NOMO-1 (cell line): Measurements from ENCODE around the gene NOL6.
A peak's percentile ranks its signal among the peaks of the same experiment; 100 is the strongest.
"Not testable (repeated sequence)": the region's sequence is repeated elsewhere in the genome, so short reads cannot be mapped to it uniquely, and the experiment has no call there.

Experiments used
- DNase-seq, 2 experiments: peaks; one replicate each; lab custom pipeline; 2025; ENCODE audit not compliant: unreplicated experiment in 2 of 2; lab: John Stamatoyannopoulos, UW

NOL6 gene

GRCh38 chr9:33435821-33436277 is 37.9 kb downstream of the NOL6 start:
- no peak for DNase-seq

GRCh38 chr9:33434317-33435105 is 39.2 kb downstream of the NOL6 start:
- DNase-seq, result no peak

- no peak for DNase-seq
These were observed 39.9 kb downstream of the NOL6 start for GRCh38 chr9:33433871-33434270.

- no peak for DNase-seq
These were observed 42.3 kb downstream of the NOL6 start for GRCh38 chr9:33431420-33431819.

- no peak for DNase-seq
These were observed 42.8 kb downstream of the NOL6 start for GRCh38 chr9:33430942-33431341.

GRCh38 chr9:33429256-33429985 is 44.3 kb downstream of the NOL6 start:
- DNase-seq, result no peak

- no peak for DNase-seq
These were observed 46.9 kb downstream of the NOL6 start for GRCh38 chr9:33426843-33427293.

GRCh38 chr9:33425128-33425533 is 48.6 kb downstream of the NOL6 start:
- no peak for DNase-seq

- not testable (repeated sequence) for DNase-seq
These were observed 49.2 kb downstream of the NOL6 start for GRCh38 chr9:33424492-33424891.

- DNase-seq, result not testable (repeated sequence)
These were observed 49.7 kb downstream of the NOL6 start for GRCh38 chr9:33424043-33424442.

GRCh38 chr9:33419708-33420303 is 53.9 kb downstream of the NOL6 start:
- no peak for DNase-seq

- no peak for DNase-seq
These were observed 55.6 kb downstream of the NOL6 start for GRCh38 chr9:33418090-33418489.

- DNase-seq, result no peak
These were observed 56.7 kb downstream of the NOL6 start for GRCh38 chr9:33416996-33417395.

GRCh38 chr9:33415501-33416038 is 58.2 kb downstream of the NOL6 start:
- DNase-seq, result peak; percentile 9 to 34

- DNase-seq, result no peak
These were observed 58.7 kb downstream of the NOL6 start for GRCh38 chr9:33414889-33415500.

- DNase-seq, result no peak
These were observed 59.5 kb downstream of the NOL6 start for GRCh38 chr9:33414268-33414667.
